ENCODE results near the gene C19orf38. TPM values are rescaled to one million over a fixed set of nuclear protein-coding genes. Genes with fewer than 3 reads are reported as not detected.
"Not testable (repeated sequence)": the region's sequence is repeated elsewhere in the genome, so short reads cannot be mapped to it uniquely, and the experiment has no call there.

C19orf38 gene
- total and polyA plus RNA-seq, 9 donors, result 2.3 to 5.6 (median 4.1) TPM

DNA sequence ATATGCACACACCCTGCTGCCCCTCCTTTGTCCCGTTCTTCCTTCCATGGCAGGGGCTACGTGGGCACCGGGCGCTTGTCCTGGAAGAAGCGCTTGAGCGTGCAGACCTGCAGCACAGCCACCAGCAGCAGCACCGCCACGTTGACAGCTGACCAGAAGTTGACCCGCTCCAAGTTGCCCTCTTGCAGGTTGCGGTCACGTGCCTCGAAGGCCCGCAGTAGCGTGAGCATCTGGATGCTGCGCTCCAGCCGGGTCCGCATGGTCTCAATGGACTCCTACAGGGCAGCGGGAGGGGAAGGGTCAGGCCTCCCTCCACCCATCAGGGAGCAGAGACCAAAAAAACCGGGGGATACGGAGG lies 15.3 kb upstream of the C19orf38 start:
- H3K4me1 ChIP-seq (ENCODE audit: control insufficient read depth, insufficient read depth, low read length), result peaks cover 15% of the 10 kb centered on the region
- H3K27me3 ChIP-seq (ENCODE audit: control insufficient read depth, insufficient read depth, low read length), result no peaks in the 10 kb centered on the region
- H3K9me3 ChIP-seq (replicated peaks; ENCODE audit: control insufficient read depth, low read depth, low read length), result peaks cover 5% of the 10 kb centered on the region
- H3K4me3 ChIP-seq (ENCODE audit: low read length), result no peak overlapping the region
- peaks cover 61% of the 10 kb centered on the region for H3K36me3 ChIP-seq (ENCODE audit: control insufficient read depth, insufficient read depth, low read length)
- H3K27ac ChIP-seq (ENCODE audit: low read length), result no peak overlapping the region
- WGBS (ENCODE audit: insufficient coverage), result 75% methylated on average over 16 of the region's 20 CpGs
- DNase-seq, result no peak

DNA sequence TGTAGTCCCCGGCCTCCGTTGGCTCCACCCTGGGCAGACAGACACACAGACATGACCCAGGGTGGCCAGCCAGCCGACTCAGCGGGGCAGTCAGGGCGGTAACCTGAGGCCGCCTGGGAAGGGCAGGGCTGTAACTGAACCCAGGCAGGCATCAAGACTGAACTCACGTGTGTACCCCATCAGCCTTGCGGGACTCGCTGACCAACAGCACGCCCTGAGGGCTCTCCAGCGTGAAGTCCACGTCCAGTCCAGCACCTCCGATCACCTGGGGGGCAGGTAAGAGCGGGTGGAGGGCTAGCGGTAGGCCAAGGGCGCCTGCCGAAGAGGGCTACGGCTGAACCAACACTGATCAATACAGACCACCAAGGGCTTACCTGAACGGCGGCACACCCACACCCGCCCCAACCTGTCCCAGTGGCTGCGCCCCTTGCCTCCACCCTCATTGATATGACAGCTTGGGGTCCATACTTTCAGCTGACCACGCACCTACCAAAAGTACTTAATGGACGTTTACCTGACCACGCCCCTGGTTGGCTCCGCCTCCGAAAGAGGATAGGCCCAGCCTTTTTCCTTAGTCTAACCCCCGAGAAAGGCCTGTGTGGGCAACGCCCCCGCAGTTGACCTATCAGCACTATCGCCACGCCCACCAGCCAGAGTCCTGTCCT lies 13.0 kb upstream of the C19orf38 start:
- peak overlapping the region; percentile 88 for H3K4me3 ChIP-seq (ENCODE audit: low read length)
- no peak for DNase-seq
- WGBS (ENCODE audit: insufficient coverage), result 42% methylated on average over 32 of the region's 32 CpGs

DNA sequence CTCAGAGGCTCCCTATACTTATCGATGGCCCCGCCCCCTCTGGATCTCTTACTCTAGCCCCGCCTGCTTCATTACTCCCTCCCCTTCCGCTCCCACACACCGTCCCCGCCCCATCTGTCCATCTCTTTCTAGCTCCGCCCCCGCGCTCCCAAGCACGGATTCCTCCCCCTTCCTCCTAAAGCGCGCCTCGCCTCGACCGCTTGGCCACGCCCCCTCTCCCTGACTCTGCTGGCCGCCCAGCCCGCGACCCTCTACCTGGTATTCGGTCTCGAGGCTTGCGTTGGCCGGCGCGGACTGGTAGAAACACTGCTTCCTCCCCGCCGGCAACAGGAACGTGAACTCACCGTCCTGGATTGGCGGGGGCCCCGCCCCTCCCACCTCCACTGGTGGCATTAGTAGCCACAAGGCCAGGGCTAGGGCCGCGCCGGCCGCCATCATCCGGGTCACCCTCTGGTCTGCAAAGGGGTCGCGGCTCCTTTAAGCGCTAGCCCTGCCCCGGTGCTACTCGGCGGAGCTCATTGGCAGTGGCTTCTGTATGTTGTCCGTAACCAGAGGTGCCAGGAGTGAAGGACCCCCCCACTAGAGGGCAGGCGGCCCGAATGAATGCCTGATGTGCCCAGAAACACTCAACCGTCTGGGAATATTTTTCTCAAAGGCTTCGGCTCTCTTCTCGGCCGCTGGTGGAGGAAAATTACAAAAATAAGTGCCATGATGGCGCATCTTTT lies 12.3 kb upstream of the C19orf38 start, which contains the start of gene TMED1:
TSS of gene TMED1 (minus strand) at position 459 of the 725 bp plus-strand sequence. CDS start at position 438, 21 bp downstream.
- peaks cover 15% of the 10 kb centered on the region for H3K4me1 ChIP-seq (ENCODE audit: control insufficient read depth, insufficient read depth, low read length)
- under 1% methylated on average over 50 of the region's 50 CpGs for WGBS (ENCODE audit: insufficient coverage)
- peaks cover 40% of the 10 kb centered on the region for H3K36me3 ChIP-seq (ENCODE audit: control insufficient read depth, insufficient read depth, low read length)
- H3K27me3 ChIP-seq (ENCODE audit: control insufficient read depth, insufficient read depth, low read length), result no peaks in the 10 kb centered on the region
- peak within 1 kb of the TSS; percentile 88 for H3K4me3 ChIP-seq (ENCODE audit: low read length)
- peaks cover 5% of the 10 kb centered on the region for H3K9me3 ChIP-seq (replicated peaks; ENCODE audit: control insufficient read depth, low read depth, low read length)
- DNase-seq, result peak; percentile 99
- peak within 1 kb of the TSS; percentile 100 for H3K27ac ChIP-seq (ENCODE audit: low read length)

More for the DNA sequence above, 13.0 kb upstream of the C19orf38 start:
- Histone ChIP-seq H3K27me3 (ENCODE audit: control insufficient read depth, insufficient read depth, low read length) (no peaks in the 10 kb centered on the region), H3K4me1 (ENCODE audit: control insufficient read depth, insufficient read depth, low read length) (peaks cover 15% of the 10 kb centered on the region), H3K9me3 (replicated peaks; ENCODE audit: control insufficient read depth, low read depth, low read length) (peaks cover 5% of the 10 kb centered on the region), H3K36me3 (ENCODE audit: control insufficient read depth, insufficient read depth, low read length) (peaks cover 47% of the 10 kb centered on the region), H3K27ac (ENCODE audit: low read length) (peak overlapping the region; percentile 100)

DNA sequence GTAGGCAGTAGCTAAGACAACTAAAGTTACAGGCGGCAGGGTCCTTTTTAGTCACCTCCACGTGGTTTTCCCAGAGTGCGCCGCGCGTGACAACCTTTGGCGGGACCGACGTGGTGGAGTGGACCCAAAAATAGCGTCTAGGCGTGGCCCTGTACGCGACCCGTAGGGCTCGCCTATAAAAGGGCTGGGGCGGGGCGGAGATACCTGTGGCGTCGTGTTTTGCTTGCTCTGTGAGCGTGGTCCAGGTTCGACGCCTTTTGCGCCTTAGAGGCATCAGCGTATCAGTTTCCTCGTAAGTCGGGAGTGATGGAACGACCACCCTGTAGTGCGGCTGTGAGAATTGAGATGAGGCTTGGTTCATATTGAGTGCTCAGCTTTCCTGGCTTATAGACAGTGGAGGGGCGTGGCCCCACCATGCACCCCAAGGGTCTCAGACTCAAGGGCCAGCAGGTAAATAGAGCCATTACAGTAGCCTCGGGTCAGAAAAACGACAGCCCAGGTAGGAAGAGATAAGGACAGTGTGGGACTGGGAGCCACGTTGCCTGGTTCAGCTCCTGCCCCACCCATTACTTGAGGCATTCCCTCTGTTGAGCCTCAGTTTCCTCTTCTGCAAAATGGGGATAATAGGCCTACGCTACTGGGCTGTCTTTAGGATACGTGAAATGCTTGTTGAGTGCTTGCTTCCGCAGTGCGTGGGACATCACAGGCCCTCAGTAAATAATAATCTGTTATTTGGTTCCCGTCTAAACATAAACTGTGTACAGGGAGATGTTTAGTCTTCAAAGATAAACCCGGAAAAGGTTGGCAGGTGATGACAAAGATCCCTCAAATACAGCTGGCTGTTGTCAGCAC lies 11.5 kb upstream of the C19orf38 start:
- peak overlapping the region; percentile 88 for H3K4me3 ChIP-seq (ENCODE audit: low read length)
- peaks cover 33% of the 10 kb centered on the region for H3K36me3 ChIP-seq (ENCODE audit: control insufficient read depth, insufficient read depth, low read length)
- peak; percentile 92 for DNase-seq
- H3K27ac ChIP-seq (ENCODE audit: low read length), result peak overlapping the region; percentile 100
- 18% methylated on average over 26 of the region's 38 CpGs for WGBS (ENCODE audit: insufficient coverage)
- H3K4me1 ChIP-seq (ENCODE audit: control insufficient read depth, insufficient read depth, low read length), result peaks cover 15% of the 10 kb centered on the region
- H3K27me3 ChIP-seq (ENCODE audit: control insufficient read depth, insufficient read depth, low read length), result no peaks in the 10 kb centered on the region
- peaks cover 5% of the 10 kb centered on the region for H3K9me3 ChIP-seq (replicated peaks; ENCODE audit: control insufficient read depth, low read depth, low read length)

DNA sequence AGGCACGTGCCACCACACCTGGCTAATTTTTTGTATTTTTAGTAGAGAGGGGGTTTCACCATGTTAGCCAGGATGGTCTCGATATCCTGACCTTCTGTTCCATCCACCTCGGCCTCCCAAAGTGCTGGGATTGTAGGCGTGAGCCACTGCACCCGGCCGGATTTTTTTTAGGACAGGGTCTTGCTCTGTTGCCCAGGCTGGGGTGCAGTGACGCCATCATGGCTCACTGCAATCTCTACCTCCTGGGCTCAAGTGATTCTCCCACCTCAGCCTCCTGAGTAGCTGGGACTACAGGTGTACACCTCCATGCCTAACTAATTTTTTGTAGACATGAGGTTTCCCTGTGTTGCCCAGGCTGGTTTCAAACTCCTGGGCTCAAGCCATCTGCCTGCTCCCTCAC lies 10.6 kb upstream of the C19orf38 start:
- not testable (repeated sequence) for H3K9me3 ChIP-seq (replicated peaks; ENCODE audit: control insufficient read depth, low read depth, low read length); H3K27ac ChIP-seq (ENCODE audit: low read length); H3K4me3 ChIP-seq (ENCODE audit: low read length); DNase-seq; H3K27me3 ChIP-seq (ENCODE audit: control insufficient read depth, insufficient read depth, low read length)
- Histone ChIP-seq H3K4me1 (ENCODE audit: control insufficient read depth, insufficient read depth, low read length) (peaks cover 15% of the 10 kb centered on the region), H3K36me3 (ENCODE audit: control insufficient read depth, insufficient read depth, low read length) (peaks cover 23% of the 10 kb centered on the region)
- WGBS (ENCODE audit: insufficient coverage), result 87% methylated on average over 6 of the region's 7 CpGs

DNA sequence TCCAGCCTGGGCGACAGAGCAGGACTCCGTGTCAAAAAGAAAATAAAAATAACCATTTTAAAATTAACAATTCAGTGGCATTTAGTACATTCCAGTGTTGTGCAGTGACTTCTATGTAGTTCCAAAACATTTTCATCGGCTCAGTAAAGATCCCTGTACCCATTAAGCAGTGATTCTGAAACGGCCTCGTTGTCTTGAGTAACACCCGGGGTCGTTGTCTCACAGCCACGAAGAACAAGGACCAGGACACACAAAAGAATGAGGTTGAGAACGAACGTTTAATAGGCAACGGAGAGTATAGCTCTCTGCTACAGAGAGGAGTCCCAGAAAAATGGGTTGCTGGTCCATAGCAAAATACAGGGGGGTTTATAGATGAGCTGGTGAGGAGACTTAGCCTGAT lies 9.8 kb upstream of the C19orf38 start:
- H3K27me3 ChIP-seq (ENCODE audit: control insufficient read depth, insufficient read depth, low read length), result no peaks in the 10 kb centered on the region
- 81% methylated on average over 9 of the region's 11 CpGs for WGBS (ENCODE audit: insufficient coverage)
- peaks cover 16% of the 10 kb centered on the region for H3K36me3 ChIP-seq (ENCODE audit: control insufficient read depth, insufficient read depth, low read length)
- no peak overlapping the region for H3K27ac ChIP-seq (ENCODE audit: low read length)
- peaks cover 5% of the 10 kb centered on the region for H3K9me3 ChIP-seq (replicated peaks; ENCODE audit: control insufficient read depth, low read depth, low read length)
- DNase-seq, result no peak
- no peak overlapping the region for H3K4me3 ChIP-seq (ENCODE audit: low read length)
- peaks cover 15% of the 10 kb centered on the region for H3K4me1 ChIP-seq (ENCODE audit: control insufficient read depth, insufficient read depth, low read length)

DNA sequence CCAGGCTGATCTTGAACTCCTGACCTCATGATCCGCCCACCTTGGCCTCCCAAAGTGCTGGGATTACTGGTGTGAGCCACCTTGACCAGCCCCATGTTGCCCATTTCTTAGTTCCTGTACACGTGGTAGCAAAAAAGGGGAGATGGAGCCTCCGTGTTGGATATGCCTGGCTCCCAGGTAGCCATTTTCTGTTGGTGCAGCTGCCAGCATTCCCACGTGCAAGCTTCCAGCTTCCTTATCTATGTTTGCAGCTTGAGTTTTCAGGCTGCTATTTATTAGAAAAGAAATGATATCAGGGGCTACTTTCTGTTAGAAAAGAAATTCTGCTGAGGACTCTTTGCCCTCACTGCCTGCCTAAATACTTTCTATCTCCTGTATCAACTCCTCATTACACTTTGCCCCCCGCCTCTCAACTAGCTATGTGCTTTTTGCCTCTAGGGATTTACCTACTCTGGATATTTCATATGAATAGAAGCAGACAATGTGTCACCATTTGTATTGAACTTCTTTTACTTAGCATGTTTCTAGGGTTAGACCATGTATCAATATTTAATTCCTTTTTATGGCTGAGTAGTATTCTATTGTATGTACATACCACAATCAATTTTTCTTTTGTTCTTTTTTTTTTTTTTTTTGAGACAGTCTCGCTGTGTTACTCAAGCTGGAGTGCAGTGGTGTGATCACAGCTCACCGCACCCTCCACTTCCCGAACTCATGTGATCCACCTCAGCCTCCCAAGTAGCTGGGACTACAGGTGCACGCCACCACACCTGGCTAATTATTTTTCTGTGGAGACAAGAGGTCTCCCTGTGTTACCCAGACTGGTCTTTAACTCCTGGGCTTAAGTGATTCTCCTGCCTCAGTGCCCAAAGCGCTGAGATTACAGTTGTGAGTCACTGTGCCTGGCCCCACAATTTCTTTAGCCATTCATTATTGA lies 8.8 kb upstream of the C19orf38 start:
- Histone ChIP-seq H3K36me3 (ENCODE audit: control insufficient read depth, insufficient read depth, low read length) (peaks cover 6% of the 10 kb centered on the region), H3K9me3 (replicated peaks; ENCODE audit: control insufficient read depth, low read depth, low read length) (peaks cover 5% of the 10 kb centered on the region), H3K27ac (ENCODE audit: low read length) (no peak overlapping the region), H3K4me1 (ENCODE audit: control insufficient read depth, insufficient read depth, low read length) (peaks cover 15% of the 10 kb centered on the region), H3K4me3 (ENCODE audit: low read length) (no peak overlapping the region), H3K27me3 (ENCODE audit: control insufficient read depth, insufficient read depth, low read length) (no peaks in the 10 kb centered on the region)
- DNase-seq, result no peak
- 80% methylated on average over 4 of the region's 10 CpGs for whole genome bisulfite sequencing (ENCODE audit: insufficient coverage)

DNA sequence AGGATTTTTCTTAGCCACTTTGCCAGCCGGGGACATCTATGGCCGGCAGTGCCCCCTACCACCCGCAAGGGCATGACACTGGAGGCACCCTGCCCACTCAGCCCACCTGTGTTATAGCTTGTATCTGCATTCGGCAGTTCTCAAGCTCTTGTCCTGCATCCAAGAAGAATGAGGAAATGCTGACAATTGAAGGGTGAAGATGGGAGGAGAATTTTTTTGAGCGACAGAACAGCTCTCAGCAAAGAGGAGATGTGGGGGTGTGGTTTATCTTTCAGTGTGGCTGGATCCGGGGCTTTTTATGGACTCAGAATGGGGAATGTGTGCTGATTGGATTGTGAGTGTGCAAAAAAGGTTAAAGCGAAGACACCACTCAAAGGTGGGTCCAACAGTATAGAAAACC lies 5.4 kb upstream of the C19orf38 start:
- DNase-seq, result no peak
- Histone ChIP-seq H3K36me3 (ENCODE audit: control insufficient read depth, insufficient read depth, low read length) (no peaks in the 10 kb centered on the region), H3K27ac (ENCODE audit: low read length) (no peak overlapping the region), H3K27me3 (ENCODE audit: control insufficient read depth, insufficient read depth, low read length) (no peaks in the 10 kb centered on the region), H3K9me3 (replicated peaks; ENCODE audit: control insufficient read depth, low read depth, low read length) (peaks cover 8% of the 10 kb centered on the region), H3K4me3 (ENCODE audit: low read length) (no peak overlapping the region), H3K4me1 (ENCODE audit: control insufficient read depth, insufficient read depth, low read length) (no peaks in the 10 kb centered on the region)
- WGBS (ENCODE audit: insufficient coverage), result 73% methylated on average over 4 of the region's 7 CpGs

DNA sequence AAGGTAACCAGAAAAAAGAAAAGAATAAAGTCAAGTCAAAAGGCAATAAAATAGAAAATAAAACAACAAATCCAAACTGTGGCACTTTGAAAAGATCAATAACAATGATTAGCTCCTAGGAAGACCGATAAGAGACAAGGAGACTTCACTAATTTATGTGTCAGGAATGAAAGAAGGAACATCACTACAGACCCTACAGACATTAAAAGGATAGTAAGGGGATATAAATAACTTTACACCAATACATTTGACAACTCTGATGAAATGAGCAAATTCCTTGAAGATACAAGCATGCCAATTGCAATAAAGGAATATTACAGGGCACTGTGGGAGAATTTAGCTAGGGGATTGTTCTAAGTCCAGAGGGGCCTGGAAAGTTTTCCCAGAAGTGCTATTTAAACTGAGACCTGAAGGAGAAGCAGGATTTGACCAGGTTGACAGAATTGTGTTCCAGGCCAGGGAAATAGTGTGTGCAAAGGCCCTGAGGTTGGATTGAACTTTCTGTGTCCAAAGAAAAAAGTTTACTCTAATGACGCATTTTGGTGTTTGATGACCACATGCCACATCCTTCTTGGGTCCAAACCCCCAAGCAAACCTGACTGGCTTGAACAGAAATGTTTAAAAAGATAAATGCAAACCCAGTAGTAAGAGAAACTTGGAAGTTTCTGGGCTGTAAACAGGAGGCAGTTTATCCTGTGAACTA lies 1.6 kb upstream of the C19orf38 start:
- no peak for DNase-seq
- no CpG with 5 or more reads among the region's 2 CpGs for WGBS (ENCODE audit: insufficient coverage)

More for the DNA sequence above, 1.6 kb upstream of the C19orf38 start:
- Histone ChIP-seq H3K27ac (ENCODE audit: low read length) (no peak overlapping the region), H3K4me3 (ENCODE audit: low read length) (no peak overlapping the region), H3K9me3 (replicated peaks; ENCODE audit: control insufficient read depth, low read depth, low read length) (peaks cover 8% of the 10 kb centered on the region), H3K4me1 (ENCODE audit: control insufficient read depth, insufficient read depth, low read length) (peaks cover 3% of the 10 kb centered on the region), H3K36me3 (ENCODE audit: control insufficient read depth, insufficient read depth, low read length) (no peaks in the 10 kb centered on the region), H3K27me3 (ENCODE audit: control insufficient read depth, insufficient read depth, low read length) (no peaks in the 10 kb centered on the region)

Measured in muscle of leg (tissue), 11 donors.